ENCODE measurements around the gene MITF. TPM values are rescaled to one million over a fixed set of nuclear protein-coding genes. Genes with fewer than 3 reads are reported as not detected.

Gene MITF
- total RNA-seq, 1 donor from 2014 or later: 0.41 TPM

DNA sequence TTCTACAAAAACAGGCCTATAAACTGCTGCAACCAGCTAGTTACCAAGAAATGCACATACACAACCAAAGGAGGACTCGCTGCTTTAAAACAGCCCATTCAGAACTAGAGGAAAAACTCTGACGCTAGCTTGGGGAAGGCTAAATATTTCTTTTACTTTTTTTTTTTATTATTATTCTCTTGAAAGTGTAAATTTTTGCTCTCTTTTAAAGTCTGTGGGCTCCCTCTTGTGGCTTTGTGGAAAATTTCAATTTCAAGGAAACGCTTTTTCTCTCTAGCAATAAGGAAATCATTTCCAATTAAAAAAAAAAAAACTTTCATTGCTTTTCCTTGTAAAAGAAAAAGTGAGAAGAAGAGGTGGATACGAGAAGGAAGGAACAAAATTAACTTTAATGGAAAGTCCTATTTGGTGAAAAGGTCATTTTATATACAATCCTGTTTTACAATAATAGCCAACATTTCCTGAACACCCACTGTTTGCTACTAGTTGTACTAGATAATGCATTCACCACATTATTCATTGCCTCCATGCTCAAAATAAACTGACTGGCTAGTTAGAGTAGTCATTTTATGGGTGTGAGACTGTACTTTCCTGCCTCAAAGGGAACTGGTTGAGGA lies 209.1 kb downstream of the MITF start:
- intact Hi-C loops (cut with micrococcal nuclease): no loop called here

DNA sequence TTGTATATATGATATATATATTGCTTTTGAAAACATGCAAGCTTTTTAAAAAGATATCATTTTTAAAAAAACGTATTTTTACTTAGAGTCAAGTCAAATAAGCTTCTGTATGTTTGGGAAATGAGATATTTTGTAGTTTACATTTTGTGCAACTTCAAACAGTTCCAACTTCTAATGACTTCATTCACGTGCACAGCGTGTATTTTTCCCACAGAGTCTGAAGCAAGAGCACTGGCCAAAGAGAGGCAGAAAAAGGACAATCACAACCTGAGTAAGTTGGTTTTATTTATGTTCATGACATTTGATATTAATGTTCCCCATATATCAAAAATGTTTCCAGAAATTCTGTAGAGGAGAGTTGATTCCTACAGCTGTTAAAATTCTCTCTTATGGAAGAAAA lies 212.4 kb downstream of the MITF start:
- intact Hi-C loops (cut with micrococcal nuclease): no loop called here

DNA sequence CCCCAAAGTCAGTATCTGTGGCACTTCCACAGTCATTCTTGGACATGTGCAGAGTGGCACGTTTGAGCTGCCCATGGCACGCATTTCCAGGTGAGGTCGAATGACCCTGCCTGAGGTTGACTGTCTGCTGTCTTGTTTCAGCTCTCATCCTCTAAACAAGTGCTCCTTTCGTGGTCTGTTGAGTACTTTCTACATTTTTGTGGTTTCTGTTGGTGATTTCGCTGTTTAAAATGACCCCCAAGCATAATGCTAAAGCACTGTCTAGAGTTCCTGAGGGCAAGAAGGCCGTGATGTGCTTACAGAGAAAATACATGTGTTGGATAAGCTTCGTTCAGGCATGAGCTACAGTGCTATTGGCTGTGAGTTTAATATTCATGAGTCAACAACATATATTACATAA lies 220.3 kb downstream of the MITF start:
- intact Hi-C loops (cut with micrococcal nuclease): no loop called here

DNA sequence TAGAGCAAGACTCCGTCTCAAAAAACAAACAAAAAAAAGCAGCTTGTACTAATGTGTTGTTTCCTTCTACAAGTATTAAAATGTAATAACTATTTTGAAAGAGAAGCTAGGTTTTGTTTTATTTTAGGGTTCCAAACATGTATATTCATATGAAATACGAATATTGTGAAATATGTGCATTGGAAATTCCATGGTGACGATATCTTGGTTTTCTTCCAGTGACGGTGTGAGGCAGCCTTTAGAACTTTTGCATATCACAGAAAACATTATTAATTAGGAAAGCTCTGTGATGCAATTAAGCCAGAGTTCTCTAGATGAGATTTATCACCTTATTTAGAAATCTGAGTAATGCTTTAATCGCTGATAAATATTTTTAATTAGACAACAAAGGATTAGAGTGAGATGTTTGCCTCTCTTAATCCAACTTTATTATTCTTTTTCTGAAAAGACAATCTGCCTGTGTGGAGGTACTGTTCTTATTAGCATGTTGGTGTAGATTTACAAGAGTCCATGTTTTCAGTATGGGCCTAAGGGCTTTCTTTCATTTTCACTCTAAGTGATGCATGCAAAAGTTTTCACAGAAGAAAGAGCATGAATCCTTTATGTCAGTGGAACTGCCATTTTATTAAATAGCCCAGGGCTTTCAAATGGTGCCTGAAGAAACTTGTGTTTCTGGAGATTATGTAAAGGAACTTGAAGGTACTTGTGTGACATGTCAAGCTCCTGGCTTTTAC lies 222.6 kb downstream of the MITF start:
- intact Hi-C loops (cut with micrococcal nuclease): no loop called here

GRCh38 chr3:69963643-69964042 lies 224.4 kb downstream of the MITF start:
- intact Hi-C loops (cut with micrococcal nuclease): no loop called here

DNA sequence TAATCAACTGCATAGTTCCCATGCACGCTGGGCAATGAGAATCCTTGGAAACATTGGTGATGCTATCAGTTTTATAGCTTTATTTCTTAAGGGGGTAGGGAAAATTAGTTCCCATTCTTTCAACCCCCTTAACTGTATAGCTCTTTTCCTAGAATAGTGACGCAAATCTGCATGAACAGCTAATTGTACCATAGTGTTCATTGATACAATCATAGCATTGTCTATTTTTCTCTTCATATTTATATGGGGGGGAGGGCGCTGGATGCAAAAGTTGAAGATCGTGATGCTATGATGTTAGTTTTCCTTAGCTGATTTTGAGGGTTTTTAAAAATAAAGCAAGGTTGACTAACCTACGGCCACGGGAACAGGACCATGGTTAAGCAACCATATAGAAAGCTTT lies 227.9 kb downstream of the MITF start:
- intact Hi-C loops (cut with micrococcal nuclease): no loop called here

GRCh38 chr3:69970827-69971226 lies 231.6 kb downstream of the MITF start:
- intact Hi-C loops (cut with micrococcal nuclease): no loop called here

DNA sequence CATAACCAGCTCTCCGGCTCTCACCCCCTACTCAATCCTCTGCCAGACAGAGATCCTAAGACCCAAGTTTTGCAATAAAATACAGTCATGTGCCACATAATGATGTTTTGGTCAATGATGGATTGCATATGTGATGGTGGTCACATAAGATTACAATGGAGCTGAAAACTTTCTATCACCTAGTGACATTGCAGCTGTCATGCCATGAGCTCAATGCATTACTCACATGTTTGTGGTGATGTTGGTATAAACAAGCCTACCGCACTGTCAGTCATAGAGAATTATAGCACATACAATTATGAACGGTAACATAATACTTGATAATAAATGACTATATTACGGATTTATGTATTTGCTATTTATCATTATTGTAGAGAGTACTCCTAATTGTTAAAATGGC lies 233.4 kb downstream of the MITF start:
- intact Hi-C loops (cut with micrococcal nuclease): no loop called here

DNA sequence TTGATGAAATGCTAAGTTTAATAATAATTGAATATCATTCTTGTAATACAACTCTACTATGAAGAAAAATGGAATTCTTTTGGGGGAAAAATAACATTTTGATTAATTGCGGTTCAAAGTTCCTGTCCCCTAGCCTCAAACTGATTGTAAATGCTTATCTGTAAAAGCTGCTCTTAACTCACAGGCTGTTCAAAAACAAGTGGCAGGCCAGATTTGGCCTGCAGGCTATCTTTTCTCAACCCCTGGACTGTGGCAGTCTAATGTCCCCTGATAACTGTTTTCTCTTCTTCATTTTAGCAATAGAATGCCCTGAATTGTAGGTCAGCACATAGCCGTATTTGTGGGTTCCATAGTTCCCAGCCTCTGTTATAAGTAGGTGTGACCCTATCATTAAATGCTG lies 236.8 kb downstream of the MITF start:
- intact Hi-C loops (cut with micrococcal nuclease): no loop called here

DNA sequence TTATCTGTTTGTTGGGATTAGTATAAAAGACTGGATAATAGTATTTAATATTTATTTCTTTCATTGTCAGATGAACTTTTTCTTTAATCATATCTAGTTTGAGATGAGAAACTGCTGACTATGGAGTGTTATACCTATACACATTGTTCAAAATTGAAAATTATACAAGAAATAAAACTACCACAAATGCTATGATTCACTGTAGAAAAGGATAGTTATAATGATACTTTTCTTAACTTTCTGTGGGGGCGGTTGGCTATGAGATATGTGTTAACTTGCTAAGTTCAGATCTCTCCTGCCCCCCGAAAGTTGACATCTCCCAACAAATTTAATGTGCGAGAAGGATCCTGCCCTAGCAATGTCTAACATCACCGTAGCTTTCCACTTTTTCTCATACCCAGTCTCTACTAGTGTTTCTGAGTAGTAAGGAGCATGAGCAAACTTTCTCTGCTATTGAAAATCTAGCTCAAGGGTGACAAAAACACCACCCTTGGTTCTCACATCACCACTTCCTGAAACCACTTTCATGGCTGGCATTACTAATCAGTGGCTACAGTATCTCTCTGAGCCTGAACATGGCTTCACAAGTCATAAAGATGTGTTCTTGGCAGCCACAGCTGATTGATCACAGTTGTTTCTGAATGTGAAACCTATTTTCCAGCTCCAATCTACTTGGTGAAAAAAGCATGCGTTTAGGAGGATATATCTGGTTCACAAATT lies 244.4 kb downstream of the MITF start:
- intact Hi-C loops (cut with micrococcal nuclease): no loop called here

- intact Hi-C loops (cut with micrococcal nuclease): no loop called here
Observed at GRCh38 chr3:69985266-69985665, 246.0 kb downstream of the MITF start.

- intact Hi-C loops (cut with micrococcal nuclease): no loop called here
Observed at GRCh38 chr3:69986419-69986818, 247.2 kb downstream of the MITF start.

- intact Hi-C loops (cut with micrococcal nuclease): no loop called here
Observed at GRCh38 chr3:69987833-69988232, 248.6 kb downstream of the MITF start.

DNA sequence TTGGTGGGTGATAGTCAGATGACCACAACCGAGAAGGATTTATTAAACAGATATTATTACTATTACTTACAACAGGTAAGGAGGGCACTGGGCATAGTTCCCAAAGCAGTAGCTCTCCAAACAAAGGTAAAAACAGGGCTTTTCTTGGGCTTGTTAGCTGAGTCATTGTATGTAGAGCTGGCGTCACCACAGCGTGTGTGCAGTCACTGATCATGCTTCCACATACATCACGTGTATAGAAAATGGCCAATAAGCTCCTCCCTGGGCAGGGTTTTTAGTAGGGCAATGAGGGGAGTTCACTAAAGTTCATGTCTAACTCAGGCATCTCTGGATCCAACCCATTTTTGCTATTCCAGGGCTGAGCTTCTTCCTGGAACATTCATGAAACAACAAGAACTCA lies 254.5 kb downstream of the MITF start:
- intact Hi-C loops (cut with micrococcal nuclease): no loop called here

DNA sequence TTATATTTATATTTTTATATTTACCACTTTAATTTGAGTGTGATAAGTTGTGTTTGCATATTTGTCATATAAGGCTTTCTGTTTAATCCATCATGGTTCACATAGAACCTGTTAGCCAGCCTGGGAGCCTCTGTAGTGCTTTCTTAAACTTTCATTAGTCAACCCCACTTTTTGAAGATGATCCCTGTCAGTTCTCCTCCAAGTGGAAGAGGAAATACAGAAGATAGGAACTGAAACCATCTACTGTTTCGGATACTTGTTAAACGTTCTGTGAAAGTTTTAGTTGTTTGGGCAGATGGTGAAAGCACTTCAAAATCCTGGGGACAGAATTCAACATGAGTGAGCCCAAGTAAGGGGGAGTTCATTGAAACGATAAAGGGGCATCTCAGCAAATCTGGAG lies 255.7 kb downstream of the MITF start:
- intact Hi-C loops (cut with micrococcal nuclease): no loop called here

DNA sequence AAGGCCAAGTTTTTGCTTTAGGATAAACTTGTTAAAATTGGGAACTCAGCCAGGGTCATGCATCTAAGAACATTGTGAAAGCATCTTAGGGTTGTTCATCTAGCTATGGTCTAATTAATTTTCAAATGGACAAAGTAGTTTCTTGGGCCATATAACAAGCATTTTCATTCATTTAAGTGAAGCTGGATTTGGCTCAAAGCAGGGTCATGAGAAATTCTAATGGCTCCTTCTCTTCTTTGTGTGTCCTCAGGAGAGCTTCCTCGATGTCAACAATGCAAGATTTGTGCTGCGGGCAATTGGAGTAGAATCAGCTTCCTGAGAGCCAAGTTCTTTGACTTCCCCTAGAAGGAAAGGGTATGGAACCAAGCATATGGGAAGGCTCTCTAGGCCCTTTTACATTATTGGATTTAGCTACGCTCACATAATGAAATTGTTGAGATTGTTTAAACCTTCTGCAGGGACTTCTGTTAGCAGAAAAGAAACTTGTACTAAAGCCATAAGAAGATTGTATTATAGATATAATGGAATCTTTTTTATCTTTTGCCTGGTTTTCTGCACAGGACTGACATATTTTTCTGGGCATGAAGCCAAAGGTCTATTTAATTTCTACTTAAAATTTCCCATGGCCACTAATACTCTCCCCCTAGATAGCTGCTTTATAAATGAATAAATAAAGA lies 258.5 kb downstream of the MITF start:
- intact Hi-C loops (cut with micrococcal nuclease): no loop called here

DNA sequence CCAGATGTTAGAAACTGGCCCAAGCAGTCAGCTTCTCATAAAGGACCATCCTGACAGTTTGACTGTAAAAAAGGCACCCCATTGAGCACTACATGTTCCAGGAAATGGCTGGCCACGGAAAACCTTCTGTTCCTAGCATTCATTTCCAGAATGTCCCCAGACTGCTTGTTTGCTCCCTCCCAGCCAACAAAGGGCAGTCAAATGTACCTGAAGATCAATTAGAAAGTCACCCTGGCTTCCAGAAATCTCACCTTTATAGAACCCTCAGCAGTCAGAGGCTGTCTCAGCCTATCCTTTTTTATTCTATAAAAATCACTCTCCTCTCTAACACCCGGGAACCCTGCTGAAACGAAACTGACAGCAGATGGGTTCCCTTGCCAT lies 259.5 kb downstream of the MITF start:
- intact Hi-C loops (cut with micrococcal nuclease): no loop called here

GRCh38 chr3:69999140-70000027 lies 260.1 kb downstream of the MITF start, which contains the start of gene SAMMSON:
Gene SAMMSON, plus strand, starts transcription at chr3:69999733.
- intact Hi-C loops (cut with micrococcal nuclease): no loop called here

GRCh38 chr3:70000028-70000410 lies 260.8 kb downstream of the MITF start:
- intact Hi-C loops (cut with micrococcal nuclease): no loop called here

GRCh38 chr3:70000563-70001081 lies 261.4 kb downstream of the MITF start:
- intact Hi-C loops (cut with micrococcal nuclease): no loop called here

DNA sequence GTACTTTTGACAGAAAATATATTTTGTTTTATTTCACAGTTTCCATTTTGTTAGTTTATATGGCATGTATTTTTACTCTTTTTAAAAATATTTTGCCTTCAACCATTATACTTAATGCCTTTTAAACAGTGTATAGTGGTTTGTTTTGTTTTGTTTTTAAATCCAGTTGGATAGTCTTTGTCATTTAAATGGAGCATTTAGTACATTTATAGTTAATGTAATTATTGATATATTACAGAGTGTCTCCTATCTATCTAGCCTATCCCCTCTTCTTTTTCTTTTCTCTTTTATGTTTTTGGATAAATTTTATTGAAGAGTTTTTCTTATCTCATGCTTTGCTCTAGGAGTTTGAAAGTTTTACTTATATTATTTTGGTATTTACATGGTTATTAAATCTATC lies 263.9 kb downstream of the MITF start:
- intact Hi-C loops (cut with micrococcal nuclease): no loop called here
